Fibroblast of the conjunctiva (primary cell): ENCODE measurements around the gene DVL2.
"Not testable (repeated sequence)": the region's sequence is repeated elsewhere in the genome, so short reads cannot be mapped to it uniquely, and the experiment has no call there.

Experiments used
- DNase-seq: peaks from one replicate; pipeline ENCODE4 v3.0.0-alpha.2; 2010; ENCODE audit warnings: low read depth

The DVL2 gene

GRCh38 chr17:7196651-7197401, 37.5 kb downstream of the DVL2 start:
- no peak for DNase-seq

GRCh38 chr17:7195971-7196370, 38.3 kb downstream of the DVL2 start:
- DNase-seq: no peak

- no peak for DNase-seq
Observed at GRCh38 chr17:7192271-7192937, 41.9 kb downstream of the DVL2 start.

- no peak for DNase-seq
Observed at GRCh38 chr17:7191571-7192270, 42.6 kb downstream of the DVL2 start.

- DNase-seq: no peak
Observed at GRCh38 chr17:7191069-7191468, 43.2 kb downstream of the DVL2 start.

- DNase-seq: no peak
Observed at GRCh38 chr17:7190276-7190917, 43.9 kb downstream of the DVL2 start.

GRCh38 chr17:7186241-7186640, 48.1 kb downstream of the DVL2 start:
- DNase-seq: no peak

GRCh38 chr17:7184647-7185046, 49.7 kb downstream of the DVL2 start:
- DNase-seq: no peak

- no peak for DNase-seq
Observed at GRCh38 chr17:7184091-7184488, 50.2 kb downstream of the DVL2 start.

- no peak for DNase-seq
Observed at GRCh38 chr17:7183433-7184090, 50.8 kb downstream of the DVL2 start.

GRCh38 chr17:7182101-7182500, 52.2 kb downstream of the DVL2 start:
- not testable (repeated sequence) for DNase-seq

- no peak for DNase-seq
Observed at GRCh38 chr17:7179317-7180254, 54.7 kb downstream of the DVL2 start, which contains the start of gene ASGR1. TSS of gene ASGR1 (minus strand) at chr17:7179370. CDS start at chr17:7178563, 807 bp downstream.

GRCh38 chr17:7178973-7179316, 55.4 kb downstream of the DVL2 start:
- no peak for DNase-seq

GRCh38 chr17:7177954-7178477, 56.3 kb downstream of the DVL2 start:
- no peak for DNase-seq

GRCh38 chr17:7177191-7177953, 56.9 kb downstream of the DVL2 start:
- peak; percentile 39 for DNase-seq

- no peak for DNase-seq
Observed at GRCh38 chr17:7176841-7177190, 57.5 kb downstream of the DVL2 start.

- DNase-seq: no peak
Observed at GRCh38 chr17:7176107-7176840, 58.0 kb downstream of the DVL2 start.
